Activated CD4-positive, alpha-beta T cell treated with anti-CD3 and anti-CD28 coated beads, Interleukin-2, amount 50 U/mL, for 4 hours (primary cell): Measurements from ENCODE around the gene CLN6.
"Not testable (repeated sequence)": the region's sequence is repeated elsewhere in the genome, so short reads cannot be mapped to it uniquely, and the experiment has no call there.

Source experiments
- DNase-seq, 2 experiments: peaks; one replicate each; pipeline ENCODE4 v3.0.0-alpha.2; 2020

CLN6 gene

GRCh38 chr15:68252925-68253534 is 23.5 kb upstream of the CLN6 start:
- DNase-seq, result no peak

DNA sequence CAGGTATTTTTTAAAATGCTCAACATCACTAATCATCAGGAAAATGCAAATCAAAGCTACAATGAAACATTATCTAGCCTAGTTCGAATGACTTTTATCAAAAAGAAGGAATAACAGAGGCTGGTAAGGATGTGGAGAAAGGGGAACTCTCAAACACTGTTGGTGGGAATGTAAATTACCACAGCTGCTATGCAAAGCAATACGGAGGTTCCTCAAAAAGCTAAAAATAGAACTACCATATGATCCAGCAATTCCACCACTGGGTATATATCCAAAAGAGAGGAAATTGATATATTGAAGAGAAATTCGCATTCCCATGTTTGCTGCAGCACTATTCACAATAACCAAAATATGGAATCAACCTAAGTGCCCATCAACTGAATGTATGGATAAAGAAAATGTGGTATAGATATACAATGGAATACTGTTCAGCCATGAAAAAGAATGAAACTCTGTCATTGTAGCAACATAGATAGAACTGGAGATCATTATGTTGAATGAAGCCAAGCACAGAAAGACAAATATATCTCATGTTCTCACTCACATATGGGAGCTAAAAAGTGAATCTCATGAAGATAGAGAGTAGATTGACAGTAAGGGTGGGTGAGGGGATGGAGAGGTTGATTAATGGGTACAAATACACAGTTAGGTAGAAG is 19.7 kb upstream of the CLN6 start:
- no peak for DNase-seq

DNA sequence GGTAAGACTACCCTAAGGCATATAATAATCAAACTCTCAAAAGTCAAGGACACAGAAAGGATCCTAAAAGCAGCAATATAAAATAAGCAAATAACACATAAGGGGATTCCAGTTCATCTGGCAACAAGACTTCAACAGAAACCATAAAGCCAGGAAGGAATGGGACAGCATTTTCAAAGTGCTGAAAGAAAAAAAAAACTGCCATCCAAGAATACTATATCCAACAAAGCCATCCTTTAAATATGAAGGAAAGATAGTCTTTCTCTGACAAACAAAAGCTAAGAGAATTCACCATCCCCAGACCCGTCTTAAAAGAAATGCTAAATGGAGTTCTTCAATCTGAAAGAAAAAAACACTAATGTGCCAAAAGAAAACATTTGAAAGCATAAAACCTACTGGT is 14.7 kb upstream of the CLN6 start:
- no peak for DNase-seq

GRCh38 chr15:68241088-68241935 is 11.8 kb upstream of the CLN6 start:
- DNase-seq, result no peak

DNA sequence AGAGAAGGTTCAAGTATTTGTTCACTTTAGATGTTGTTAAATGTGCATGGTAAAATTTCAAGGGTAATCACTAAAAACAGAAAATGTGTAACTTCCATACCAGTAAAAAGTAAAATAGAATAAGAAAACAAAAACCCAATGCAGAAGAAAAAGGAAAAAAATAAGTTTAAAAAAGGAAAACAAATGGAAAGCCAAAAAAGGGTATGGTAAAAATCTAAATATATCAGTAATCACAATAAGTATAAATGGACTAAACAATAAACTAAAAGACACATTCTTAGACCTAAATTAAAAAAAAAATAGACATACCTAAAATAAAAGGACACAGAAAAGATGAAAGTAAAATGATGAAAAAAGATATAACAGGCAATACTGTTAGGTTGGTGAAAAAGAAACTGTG is 9.5 kb upstream of the CLN6 start:
- DNase-seq, result no peak

- no peak for DNase-seq
Measured at GRCh38 chr15:68235022-68235421, 5.5 kb upstream of the CLN6 start.

DNA sequence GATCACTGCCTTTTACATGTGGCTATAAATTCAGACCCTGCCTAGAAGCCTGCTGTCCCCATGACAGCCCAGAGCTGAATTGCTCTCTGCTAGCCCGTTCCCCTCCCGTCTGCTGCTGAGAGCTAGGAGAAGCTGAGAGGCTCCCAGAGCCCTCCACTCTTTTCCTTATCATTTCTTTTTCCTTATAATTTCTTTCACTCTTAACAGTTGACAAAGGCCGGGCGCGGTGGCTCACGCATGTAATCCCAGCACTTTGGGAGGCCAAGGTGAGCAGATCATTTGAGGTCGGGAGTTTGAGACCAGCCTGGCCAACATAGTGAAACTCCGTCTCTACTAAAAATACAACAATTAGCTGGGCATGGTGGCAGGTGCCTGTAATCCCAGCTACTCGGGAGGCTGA is 5.0 kb upstream of the CLN6 start:
- not testable (repeated sequence) for DNase-seq

DNA sequence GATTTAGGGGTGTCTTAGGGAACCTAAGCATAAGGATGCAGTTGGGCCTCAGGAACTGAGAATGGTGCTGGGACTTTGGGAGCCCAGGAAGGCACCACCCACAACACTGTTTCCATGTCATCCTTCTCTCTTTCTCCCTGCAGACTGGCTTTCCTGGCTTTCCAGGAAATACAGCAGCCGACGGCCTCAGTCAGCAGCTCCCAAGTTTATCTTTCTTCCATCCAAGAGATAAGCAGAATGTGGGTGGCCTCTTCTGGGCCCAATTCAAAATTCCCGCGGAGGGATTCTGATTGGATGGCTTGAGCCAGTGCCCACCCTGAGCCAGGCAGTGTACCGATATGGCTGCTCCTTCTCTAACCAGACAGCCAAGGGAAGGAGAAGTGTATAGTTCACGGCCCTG is 4.5 kb upstream of the CLN6 start:
- DNase-seq, result no peak

- DNase-seq, result no peak
Measured at GRCh38 chr15:68232937-68233336, 3.4 kb upstream of the CLN6 start.

DNA sequence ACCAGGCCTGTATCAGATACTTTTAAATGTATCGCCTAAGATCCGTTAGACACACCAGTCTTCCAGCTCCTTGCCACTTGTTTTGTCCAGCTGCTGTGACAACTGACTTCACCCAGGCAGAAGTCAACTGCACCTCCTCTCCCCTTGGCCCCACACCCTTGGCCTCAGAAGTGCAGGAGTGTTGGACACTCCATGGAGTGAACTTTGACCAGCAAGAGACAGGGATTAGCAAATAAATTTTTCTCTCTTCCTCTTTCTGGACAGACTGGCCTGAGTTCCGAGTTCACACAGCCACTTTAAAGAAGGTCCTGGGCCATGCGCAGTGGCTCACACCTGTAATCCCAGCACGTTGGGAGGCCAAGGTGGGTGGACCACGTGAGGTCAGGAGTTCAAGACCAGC is 2.9 kb upstream of the CLN6 start:
- DNase-seq, result no peak

- no peak for DNase-seq
Measured at GRCh38 chr15:68231102-68231818, 1.7 kb upstream of the CLN6 start.

DNA sequence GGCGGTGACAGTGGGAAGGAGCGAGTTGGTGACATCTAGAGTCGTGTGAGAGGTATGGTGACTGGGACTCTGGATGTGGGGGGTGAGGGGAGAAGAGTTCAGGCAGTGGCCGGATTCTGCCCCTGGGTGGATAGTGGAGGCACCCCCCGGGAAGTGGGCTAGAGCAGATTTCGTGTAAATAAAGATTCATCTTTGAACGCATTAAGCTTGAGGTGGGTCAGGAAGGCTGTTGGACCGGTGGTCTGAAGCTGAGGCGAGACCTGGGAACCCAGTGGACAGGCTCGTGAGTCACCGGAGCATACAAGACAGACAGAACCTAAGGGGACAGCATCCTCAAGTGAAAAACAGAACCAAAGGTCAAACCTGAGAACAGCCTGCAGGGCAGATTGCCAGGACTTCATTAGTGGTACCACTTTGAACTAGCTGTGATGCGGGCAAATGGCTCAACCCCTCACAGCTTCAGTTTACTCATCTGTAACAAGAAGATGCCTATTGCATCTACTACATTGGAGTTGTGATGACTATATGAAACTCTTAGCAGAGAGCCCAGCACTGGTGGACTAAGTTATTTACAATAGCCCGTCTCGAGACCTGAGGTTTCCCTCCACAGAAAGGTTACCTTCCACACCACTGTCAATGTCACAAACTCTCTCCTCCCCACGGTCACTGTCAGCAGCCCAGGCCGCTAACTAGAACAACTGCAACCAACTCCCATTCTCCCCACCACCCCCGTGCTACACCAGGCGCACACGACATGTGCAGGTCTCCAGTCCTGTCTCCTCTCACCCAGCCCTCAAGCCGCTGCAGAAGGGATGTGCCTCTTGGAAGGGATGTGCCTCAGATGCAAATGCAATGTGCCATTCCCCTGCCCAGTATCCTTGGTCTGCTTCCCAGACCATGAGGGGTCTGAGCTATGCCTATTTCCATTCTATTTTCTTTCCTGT is 901 bp upstream of the CLN6 start:
- DNase-seq, result no peak

- no peak for DNase-seq
Measured at GRCh38 chr15:68228971-68229385, 550 bp downstream of the CLN6 start.

- DNase-seq, result no peak
Measured at GRCh38 chr15:68228143-68228970, 1.2 kb downstream of the CLN6 start.

DNA sequence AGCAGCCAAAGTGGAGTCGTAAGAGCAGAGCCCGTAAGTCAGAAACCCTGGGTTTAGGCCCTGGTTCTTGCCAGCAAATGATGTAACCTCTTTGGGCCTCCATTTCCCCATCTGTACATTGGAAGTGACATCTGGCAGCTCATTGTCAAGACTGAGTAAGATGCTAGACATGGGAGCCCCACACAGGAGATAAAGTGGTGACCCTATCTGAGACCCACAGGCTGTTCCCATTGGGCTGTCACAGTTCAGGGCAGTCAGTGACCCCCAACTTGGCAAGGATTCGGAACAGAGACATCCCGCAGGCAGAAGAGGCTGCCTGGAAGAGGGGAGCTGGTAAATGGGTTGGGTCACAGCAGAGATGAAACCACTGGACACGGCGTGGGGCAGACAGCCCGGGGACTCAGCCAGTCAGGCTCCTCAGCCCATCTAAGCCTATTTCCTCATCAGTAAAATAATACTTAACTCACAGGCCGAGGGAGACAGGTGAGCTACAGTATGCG is 1.8 kb downstream of the CLN6 start:
- DNase-seq, result no peak

- DNase-seq, result not testable (repeated sequence)
Measured at GRCh38 chr15:68225442-68225841, 4.1 kb downstream of the CLN6 start.

GRCh38 chr15:68224546-68225250 is 4.8 kb downstream of the CLN6 start:
- DNase-seq, result no peak

GRCh38 chr15:68224108-68224507 is 5.4 kb downstream of the CLN6 start:
- DNase-seq, result no peak

GRCh38 chr15:68223171-68223570 is 6.4 kb downstream of the CLN6 start:
- DNase-seq, result no peak

DNA sequence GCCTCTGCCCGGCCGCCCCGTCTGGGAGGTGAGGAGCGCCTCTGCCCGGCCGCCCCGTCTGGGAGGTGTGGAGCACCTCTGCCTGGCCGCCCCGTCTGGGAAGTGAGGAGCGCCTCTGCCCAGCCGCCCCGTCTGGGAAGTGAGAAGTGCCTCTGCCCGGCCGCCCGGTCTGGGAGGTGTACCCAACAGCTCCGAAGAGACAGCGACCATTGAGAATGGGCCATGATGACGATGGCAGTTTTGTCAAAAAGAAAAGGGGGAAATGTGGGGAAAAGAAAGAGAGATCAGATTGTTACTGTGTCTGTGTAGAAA is 7.1 kb downstream of the CLN6 start:
- not testable (repeated sequence) for DNase-seq
